Stimulated activated CD4-positive, alpha-beta T cell treated with anti-CD3 and anti-CD28 coated beads, Interleukin-2, amount 100 ng/mL, for 48 hours (primary cell): Measurements from ENCODE around the gene TEX2.

ENCODE experiments used
- DNase-seq, 2 donors: peaks; one replicate each; pipeline ENCODE4 v3.0.0-alpha.2; 2020

TEX2 gene

GRCh38 chr17:64133546-64134215 is 129.4 kb downstream of the TEX2 start:
- DNase-seq: no peak

DNA sequence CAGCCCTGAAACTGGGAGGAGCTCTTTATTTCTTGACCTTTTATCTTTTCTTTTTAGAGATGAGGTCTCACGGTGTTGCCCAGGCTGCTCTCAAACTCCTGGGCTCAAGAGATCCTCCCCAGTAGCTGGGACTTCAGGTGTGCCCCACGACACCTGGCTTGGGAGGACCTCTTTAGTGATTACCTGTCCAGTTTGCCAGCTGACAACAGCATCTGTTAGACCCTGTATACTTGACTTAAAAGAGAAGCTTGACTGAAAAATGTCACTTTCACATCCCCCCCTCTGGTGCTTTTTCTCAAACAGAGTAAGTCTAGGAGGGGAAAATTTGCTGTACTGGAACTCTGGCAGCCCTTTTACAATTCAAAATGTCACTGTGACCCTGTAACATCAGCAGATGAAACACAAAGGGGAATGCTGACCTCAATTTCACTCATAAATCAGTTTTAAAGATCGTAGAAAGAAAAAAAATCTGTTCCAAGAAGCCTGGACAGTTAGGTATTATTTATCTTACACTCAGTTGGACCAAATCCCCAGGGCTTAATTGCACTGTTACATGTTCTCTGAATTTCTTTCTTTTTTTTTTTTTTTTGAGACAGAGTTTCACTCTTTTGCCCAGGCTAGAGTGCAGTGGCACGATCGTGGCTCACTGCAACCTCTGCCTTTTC is 131.3 kb downstream of the TEX2 start:
- no peak for DNase-seq

DNA sequence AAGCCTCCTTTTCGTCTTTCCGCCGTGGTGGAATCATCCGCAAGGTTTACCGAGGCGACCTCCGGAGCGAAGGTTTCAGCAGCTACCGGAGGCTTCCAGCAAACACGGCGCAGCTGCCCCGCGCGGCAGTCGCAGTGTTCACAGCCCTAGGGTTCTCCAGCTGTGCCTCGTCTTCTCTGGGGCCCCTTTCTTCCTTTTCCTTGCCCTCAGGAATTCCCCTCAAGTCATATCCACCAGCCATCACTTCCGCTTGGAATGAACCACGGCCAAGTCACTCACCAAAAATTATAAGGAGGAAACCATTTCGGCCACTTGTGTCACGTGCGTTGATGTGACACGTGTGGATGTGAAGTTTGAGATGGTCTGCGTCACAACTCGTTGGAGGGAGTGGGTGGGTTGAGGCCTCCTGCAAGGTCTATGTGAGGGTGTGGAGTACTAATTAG is 132.5 kb downstream of the TEX2 start:
- peak in 1 of 2 donors; percentile 55 for DNase-seq

DNA sequence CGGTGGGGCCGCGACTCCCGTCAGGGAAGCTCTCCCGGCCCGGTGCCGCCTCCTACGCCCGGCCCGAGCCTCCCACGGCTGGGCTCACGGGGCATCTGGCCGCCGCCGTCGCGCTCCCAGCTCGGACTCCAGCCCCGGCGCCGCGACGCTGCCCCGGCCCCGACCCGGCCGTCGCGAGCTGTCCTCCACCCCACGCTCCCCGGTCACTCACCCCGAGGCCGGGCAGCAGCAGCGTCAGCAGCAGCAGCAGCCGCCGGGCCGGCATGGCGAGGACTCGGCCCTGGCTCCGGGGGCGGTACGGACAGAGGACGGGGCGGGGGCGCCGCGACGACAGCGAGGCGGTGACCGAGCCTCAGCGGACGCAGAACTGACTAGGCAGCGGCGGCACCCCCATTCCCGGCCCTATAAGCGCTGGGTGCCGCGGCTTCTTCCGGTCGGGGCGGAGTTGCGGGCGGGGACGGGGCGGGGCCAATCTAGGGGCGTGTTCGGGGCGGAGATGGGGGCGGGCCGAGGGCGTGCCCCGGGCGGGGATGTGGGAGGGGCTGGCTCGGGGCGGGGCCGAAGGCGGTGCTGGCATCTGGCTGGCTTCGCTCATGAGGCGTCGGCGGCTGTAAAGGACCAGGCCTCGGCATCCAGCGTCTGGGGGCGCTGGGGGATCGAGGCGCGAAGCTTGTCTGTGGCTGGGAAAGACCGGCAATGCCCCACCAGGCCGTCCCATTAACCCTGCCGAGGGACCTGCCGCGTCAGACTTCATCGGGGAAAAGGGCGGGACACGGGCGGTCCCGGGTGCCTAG is 133.1 kb downstream of the TEX2 start, which contains the start of gene ERN1:
TSS of gene ERN1 (minus strand) at position 380 of the 794 bp plus-strand sequence. CDS start at position 265, 115 bp downstream.
- peak; percentile 90 to 92 for DNase-seq

DNA sequence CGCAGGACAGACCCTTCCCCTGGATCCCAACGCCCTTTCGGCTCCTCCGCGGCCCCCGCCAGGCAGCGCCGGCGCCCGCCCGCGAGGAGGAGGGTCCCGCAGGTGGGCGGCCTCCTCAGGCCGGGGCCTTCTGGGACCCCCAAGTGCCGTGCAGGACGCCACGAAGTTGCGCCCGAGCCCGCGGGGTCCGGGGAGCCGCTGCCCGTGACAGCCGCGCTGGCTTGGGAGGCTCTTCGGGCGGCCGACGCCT is 133.6 kb downstream of the TEX2 start:
- no peak for DNase-seq

DNA sequence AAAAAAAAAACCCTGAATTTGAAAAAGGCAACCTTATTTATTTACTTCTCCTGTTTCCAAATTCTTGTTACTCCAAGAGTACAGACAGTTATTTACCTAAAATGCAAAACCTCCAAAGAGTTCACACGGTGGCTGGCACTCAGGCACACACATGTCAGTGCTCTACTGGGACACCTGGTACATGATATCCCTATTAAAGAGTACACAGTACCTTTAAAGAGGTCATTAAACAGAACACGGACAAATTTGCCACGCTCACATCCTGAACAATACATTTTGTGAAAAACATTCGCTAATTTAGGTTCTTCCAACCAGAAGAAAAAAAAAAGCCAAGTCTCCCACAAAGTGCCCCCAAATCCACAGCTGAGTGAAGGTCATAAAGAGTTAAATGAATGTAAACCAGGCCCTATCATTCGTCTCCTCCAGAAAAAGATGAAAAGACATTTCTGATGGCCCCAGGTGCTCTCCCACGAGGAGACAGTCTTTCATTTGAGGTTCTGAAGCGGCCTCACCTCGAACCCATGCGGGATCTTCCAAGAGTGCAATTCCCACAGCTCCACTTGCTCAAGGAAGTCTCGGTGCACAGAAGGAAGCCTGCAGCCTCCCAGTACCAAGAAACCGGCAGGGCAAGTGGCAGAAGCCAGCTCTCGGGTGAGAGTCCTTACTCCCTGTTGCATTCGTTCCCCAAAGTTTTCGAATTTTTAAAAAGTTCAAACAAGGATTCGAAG is 134.1 kb downstream of the TEX2 start:
- no peak for DNase-seq

- no peak for DNase-seq
Observed at GRCh38 chr17:64126918-64127317, 136.1 kb downstream of the TEX2 start.

DNA sequence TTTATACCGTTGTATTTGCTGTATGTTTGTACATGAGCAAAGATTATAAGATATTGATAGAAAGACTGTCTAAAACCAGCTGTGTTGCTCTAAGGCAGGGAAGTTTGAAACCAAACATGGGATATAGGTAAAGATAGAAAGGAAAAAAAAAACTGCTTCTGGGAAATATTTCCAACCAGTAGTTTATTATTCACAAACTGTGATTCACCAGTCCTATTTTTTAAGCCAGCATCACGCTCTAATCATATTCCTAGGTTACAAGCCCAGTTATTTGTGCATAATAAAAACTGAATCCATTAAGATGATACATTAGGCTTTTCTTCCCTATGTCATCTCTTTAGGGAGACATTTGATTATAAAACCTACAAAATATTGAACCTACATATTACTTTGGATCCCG is 137.1 kb downstream of the TEX2 start:
- no peak for DNase-seq

DNA sequence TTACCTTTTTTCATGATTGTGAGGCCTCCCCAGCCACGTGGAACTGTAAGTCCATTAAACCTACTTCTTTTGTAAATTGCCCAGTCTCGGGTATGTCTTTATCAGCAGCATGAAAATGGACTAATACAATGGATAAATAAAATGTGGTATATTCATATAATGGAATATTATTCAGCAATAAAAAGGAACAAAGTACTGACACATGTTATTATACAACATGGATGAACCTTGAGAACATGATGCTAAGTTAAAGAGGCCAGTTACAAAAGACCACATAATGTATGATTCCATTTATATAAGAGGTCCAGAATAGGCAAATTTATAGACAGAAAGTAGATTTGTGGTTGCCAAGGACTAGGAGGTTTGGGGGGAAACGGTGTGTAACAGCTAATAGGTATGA is 138.5 kb downstream of the TEX2 start:
- DNase-seq: no peak

DNA sequence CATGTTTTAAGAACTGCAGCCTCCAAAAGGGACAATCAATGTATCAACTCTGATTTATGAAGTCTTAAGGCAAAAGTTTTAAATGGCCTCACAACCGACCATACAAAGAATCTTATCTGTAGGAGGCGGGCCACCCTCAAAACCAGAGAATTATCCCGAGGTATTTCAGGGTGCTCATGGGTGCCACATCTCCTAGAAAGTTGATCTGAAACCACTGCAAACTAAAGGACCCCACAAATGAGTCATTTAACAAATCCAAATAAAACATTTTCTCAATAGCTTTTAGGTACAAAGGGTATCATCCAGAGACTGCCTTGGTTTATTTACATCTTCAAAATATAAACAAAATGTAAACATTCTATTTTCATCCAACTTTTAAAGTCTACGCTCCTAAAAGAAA is 139.9 kb downstream of the TEX2 start:
- DNase-seq: no peak

DNA sequence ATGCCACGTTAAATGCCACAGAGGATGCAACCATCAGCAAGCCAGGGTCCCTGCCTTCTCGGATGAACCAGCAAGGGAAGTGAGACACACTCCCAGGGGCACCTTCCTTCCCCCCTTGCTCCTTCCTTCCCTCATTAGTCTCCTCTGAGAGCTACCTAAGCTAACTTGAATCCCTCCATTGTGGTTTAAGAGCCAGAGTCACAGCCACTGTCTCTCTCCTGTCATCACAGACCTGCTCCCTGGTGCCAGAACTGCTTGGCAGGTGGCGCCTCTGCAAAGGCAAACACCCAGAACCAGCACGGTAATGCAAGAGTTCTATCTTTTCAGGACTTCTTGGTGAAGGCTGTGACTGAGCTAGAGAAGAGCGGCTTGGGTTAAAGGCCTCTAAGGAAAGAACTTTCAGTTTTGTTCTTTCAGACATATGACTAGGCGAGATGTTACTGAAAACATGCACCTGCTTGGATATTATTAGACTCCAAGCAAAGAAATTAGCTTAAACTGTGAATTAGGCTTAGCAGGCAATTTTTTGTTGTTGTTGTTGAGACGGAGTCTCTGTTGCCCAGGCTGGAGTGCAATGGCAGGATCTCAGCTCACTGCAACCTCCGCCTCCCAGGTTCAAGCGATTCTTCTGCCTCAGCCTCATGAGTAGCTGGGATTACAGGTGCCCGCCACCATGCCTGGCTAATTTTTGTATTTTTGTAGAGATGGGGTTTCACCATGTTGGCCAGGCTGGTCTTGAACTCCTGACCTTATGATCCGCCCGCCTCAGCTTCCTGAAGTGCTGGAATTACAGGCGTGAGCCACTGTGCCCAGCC is 141.9 kb downstream of the TEX2 start:
- DNase-seq: peak in 1 of 2 donors; percentile 22

- DNase-seq: no peak
Observed at GRCh38 chr17:64120159-64120810, 142.8 kb downstream of the TEX2 start.

- no peak for DNase-seq
Observed at GRCh38 chr17:64117981-64118979, 144.8 kb downstream of the TEX2 start.

GRCh38 chr17:64115822-64116534 is 147.1 kb downstream of the TEX2 start:
- DNase-seq: no peak

- no peak for DNase-seq
Observed at GRCh38 chr17:64115043-64115698, 147.9 kb downstream of the TEX2 start.

DNA sequence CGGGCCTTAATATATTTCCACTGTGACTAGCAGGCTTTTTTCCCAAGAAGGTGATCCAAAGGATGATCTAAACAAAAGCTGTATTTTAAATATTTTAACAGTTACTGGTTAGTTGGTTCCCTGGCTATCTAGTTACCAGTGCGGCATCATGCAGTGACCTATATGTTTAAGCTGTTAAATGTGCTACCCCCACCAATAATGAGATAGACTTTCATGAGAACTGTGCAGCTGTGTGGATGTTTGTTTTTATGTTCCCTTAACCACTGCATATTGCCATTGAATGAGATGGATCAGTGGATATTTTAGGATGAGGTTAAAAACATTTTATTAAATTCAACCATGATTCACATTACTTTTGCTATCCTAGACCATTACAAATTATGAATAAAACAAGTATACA is 150.1 kb downstream of the TEX2 start:
- no peak for DNase-seq

DNA sequence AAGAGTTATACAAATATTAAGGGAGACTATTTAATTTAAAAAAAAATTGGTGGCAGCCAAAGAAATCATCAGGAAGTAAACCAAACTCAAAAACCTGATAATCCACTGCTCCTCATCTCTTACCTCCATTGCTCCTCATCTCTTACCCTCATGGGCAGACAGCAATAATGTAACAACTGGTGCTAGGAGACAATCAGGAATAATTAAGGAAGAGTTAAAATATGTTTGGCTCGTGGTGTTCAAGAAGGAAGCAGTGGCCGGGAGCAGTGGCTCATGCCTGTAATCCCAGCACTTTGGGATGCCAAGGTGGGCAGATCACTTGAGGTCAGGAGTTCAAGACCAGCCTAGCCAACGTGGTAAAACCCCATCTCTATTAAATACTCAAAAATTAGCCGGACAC is 151.2 kb downstream of the TEX2 start:
- no peak for DNase-seq

- no peak for DNase-seq
Observed at GRCh38 chr17:64110379-64111152, 152.5 kb downstream of the TEX2 start.

GRCh38 chr17:64109400-64109799 is 153.7 kb downstream of the TEX2 start:
- no peak for DNase-seq
